ENCODE results near the gene CCDC34. TPM values are rescaled to one million over a fixed set of nuclear protein-coding genes. Genes with fewer than 3 reads are reported as not detected.

CCDC34 gene
- total RNA-seq (ENCODE audit: unreplicated experiment): 5.6 TPM
- long read RNA-seq, partial matches to known transcripts: 0 of 1 reads
- long read RNA-seq, other reads (novel, unspliced or antisense): 0 of 1 reads

- TF ChIP-seq CTCF (IDR thresholded peaks at IDR 0.05; ENCODE audit: unreplicated experiment): no peak
- peak within 1 kb of the TSS; percentile 95 for H3K4me3 Mint-ChIP-seq (ENCODE audit: unreplicated experiment)
- peaks cover 6% of the 10 kb centered on the region for H3K4me1 Mint-ChIP-seq (ENCODE audit: unreplicated experiment)
- DNase-seq (ENCODE audit: low spot score): peak; percentile 92
- H3K9me3 Mint-ChIP-seq (ENCODE audit: unreplicated experiment): no peaks in the 10 kb centered on the region
- peaks cover 3% of the 10 kb centered on the region for H3K27me3 Mint-ChIP-seq (ENCODE audit: unreplicated experiment)
- no peaks in the 10 kb centered on the region for H3K36me3 Mint-ChIP-seq (ENCODE audit: low read depth, unreplicated experiment)
- peak within 1 kb of the TSS; percentile 98 for H3K27ac Mint-ChIP-seq (ENCODE audit: unreplicated experiment)
Observed at GRCh38 chr11:27362749-27363575, at the start of gene CCDC34. TSS of gene CCDC34 (minus strand) at chr11:27363215. CDS start at chr11:27363194, 21 bp downstream.

- no peak overlapping the region for H3K27ac Mint-ChIP-seq (ENCODE audit: unreplicated experiment)
- DNase-seq (ENCODE audit: low spot score): no peak
- no peaks in the 10 kb centered on the region for H3K27me3 Mint-ChIP-seq (ENCODE audit: unreplicated experiment)
- H3K4me1 Mint-ChIP-seq (ENCODE audit: unreplicated experiment): no peaks in the 10 kb centered on the region
- TF ChIP-seq CTCF (IDR thresholded peaks at IDR 0.05; ENCODE audit: unreplicated experiment): no peak
- H3K4me3 Mint-ChIP-seq (ENCODE audit: unreplicated experiment): no peak overlapping the region
- no peaks in the 10 kb centered on the region for H3K9me3 Mint-ChIP-seq (ENCODE audit: unreplicated experiment)
- H3K36me3 Mint-ChIP-seq (ENCODE audit: low read depth, unreplicated experiment): no peaks in the 10 kb centered on the region
Observed at GRCh38 chr11:27412192-27412691, 49.2 kb upstream of the CCDC34 start.

GRCh38 chr11:27411328-27411727, 48.3 kb upstream of the CCDC34 start:
- Mint-ChIP-seq H3K27me3 (ENCODE audit: unreplicated experiment) (no peaks in the 10 kb centered on the region), H3K4me3 (ENCODE audit: unreplicated experiment) (no peak overlapping the region)
- TF ChIP-seq CTCF (IDR thresholded peaks at IDR 0.05; ENCODE audit: unreplicated experiment): no peak

GRCh38 chr11:27410272-27410671, 47.3 kb upstream of the CCDC34 start:
- Mint-ChIP-seq H3K4me3 (ENCODE audit: unreplicated experiment) (no peak overlapping the region), H3K27ac (ENCODE audit: unreplicated experiment) (no peak overlapping the region), H3K27me3 (ENCODE audit: unreplicated experiment) (no peaks in the 10 kb centered on the region), H3K9me3 (ENCODE audit: unreplicated experiment) (no peaks in the 10 kb centered on the region), H3K36me3 (ENCODE audit: low read depth, unreplicated experiment) (no peaks in the 10 kb centered on the region), H3K4me1 (ENCODE audit: unreplicated experiment) (no peaks in the 10 kb centered on the region)
- DNase-seq (ENCODE audit: low spot score): no peak
- TF ChIP-seq CTCF (IDR thresholded peaks at IDR 0.05; ENCODE audit: unreplicated experiment): no peak

More at GRCh38 chr11:27411328-27411727, 48.3 kb upstream of the CCDC34 start:
- DNase-seq (ENCODE audit: low spot score): no peak
- no peaks in the 10 kb centered on the region for H3K36me3 Mint-ChIP-seq (ENCODE audit: low read depth, unreplicated experiment)
- no peaks in the 10 kb centered on the region for H3K4me1 Mint-ChIP-seq (ENCODE audit: unreplicated experiment)
- no peak overlapping the region for H3K27ac Mint-ChIP-seq (ENCODE audit: unreplicated experiment)
- no peaks in the 10 kb centered on the region for H3K9me3 Mint-ChIP-seq (ENCODE audit: unreplicated experiment)

- Mint-ChIP-seq H3K27me3 (ENCODE audit: unreplicated experiment) (no peaks in the 10 kb centered on the region), H3K4me3 (ENCODE audit: unreplicated experiment) (no peak overlapping the region), H3K27ac (ENCODE audit: unreplicated experiment) (no peak overlapping the region), H3K36me3 (ENCODE audit: low read depth, unreplicated experiment) (no peaks in the 10 kb centered on the region), H3K4me1 (ENCODE audit: unreplicated experiment) (no peaks in the 10 kb centered on the region), H3K9me3 (ENCODE audit: unreplicated experiment) (no peaks in the 10 kb centered on the region)
- DNase-seq (ENCODE audit: low spot score): no peak
- TF ChIP-seq CTCF (IDR thresholded peaks at IDR 0.05; ENCODE audit: unreplicated experiment): no peak
Observed at GRCh38 chr11:27409742-27410141, 46.7 kb upstream of the CCDC34 start.
